Colon (tissue), 2 donors: ENCODE results near the gene TPP1.

Experiments
- FAIRE-seq: peaks from 2 replicates; lab custom pipeline; 2012; peaks lifted over from hg19 to GRCh38; lab: Jason Lieb, UNC
- donor health status: control.
- donor health status: control.

TPP1 gene

DNA sequence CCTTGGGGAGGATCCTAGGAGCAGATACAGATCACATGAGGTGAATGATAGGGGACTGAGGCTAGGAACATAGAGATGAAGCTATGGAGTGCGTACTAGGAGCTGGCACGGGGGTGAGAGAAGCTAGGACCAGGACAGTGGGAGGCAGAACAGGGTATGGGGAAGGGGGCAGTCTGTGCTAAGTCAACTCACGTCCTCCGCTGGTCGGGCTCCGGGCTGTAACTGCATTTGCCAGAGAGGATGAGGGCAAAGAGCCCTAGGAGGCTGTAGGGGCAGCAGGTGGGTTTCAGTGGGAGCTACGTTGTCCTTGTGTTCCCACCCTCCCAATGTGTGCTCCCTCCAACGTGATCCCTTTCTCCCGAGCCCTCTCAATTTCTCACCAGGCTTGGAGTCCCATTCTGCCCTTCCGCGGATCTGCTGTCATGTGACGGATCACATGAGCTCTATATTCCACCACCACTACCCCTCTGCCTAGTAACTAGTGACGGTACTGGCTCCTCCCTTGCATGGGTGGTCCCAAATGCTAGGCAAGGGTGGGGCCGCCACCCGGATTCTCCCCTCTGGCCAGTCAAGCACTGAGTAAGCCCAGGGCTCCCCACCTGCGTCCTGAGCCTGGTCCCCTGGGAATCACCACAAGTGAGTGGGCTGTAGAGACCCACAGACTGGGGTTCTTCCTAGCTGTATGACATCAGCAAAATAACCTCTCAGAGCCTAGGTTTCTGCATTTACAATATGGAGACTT, at the start of gene TPP1:
Gene TPP1, minus strand, starts transcription at position 419 of the 742 bp plus-strand sequence. Its CDS starts 22 bp downstream, at position 397.
- FAIRE-seq: peak; percentile 5

DNA sequence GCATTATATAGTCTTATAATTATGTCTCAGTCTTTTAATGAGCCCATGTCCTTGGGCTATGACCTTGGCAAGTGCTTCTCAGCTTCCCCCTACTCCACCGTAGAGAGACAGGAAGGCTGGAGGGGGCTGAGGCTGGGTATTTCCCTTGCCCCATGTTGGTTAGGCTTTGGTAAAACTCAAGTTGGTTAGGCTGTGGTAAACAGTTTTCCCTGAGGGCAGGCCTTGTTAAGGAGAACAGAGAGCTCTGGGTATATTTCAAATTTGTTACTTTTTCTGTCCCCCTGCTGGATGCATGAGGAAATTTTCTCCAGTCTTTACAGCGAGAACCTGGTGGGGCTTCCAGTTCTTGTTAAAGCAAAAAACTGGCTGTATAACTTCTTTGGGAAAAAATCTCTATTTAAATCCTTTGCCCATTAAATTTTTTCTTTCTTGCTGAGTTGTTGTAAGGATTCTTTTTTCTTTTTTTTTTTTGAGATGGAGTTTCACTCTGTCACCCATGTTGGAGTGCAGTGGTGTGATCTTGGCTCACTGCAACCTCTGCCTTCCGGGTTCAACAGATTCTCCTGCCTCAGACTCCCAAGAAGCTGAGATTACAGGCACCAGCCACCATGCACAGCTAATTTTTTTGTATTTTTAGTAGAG, 48.6 kb upstream of the TPP1 start:
- no peak for FAIRE-seq

DNA sequence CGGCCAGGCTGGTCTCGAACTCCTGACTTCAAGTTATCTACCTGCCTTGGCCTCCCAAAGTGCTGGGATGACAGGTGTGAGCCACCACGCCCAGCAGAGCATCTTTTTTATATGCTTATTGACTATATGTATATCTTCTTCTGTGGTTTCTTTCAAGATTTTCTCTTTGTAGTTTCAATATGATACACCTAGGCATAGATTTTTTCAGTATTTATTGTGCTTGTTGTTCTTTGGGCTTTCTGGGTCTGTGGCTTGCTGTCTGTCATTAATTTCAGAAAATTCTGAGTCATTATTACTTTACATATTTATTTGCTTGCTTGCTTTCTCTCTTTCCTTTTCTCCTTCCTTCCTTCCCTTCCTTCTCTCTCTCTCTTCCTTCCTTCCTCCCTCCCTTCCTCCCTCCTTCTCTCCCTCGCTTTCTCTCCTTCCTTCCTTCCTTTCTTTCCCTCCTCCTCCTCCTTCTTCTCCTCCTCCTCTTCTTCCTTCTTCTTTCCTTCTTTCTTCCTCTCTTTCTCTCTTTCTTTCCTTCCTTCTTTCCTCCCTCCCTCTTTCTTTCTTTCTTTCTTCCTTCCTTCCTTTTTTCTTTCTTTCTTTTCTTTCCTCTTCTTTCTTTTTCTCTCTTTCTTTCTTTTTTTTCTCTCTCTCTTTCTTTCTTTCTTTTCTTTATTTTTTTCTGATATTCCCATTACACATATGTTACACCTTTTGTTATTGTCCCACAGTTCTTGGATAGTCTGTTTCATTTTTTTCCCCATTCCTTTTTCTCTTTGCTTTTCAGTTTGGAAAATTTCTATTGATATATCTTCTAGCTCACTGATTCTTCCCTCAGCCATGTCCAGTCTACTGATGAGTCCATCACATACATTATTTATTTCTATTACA, 47.3 kb upstream of the TPP1 start:
- no peak for FAIRE-seq

DNA sequence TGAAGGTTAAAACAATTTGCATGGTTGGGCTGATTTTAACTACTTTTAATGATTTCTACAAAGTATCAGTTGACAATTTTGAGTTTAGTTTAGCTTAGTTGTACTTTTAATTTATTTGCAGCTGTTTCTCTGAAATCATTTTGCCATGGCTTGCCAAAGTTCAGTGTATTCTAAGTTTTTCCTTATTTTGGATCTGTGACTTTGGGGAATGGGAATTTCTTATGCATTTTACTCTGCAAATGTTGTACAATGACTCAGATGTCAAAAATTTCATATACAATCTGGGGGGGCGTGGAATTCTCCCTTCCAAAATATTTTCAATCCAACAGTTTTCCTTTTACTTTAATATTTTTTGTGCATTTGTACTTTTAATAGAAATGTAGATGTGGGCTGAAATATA, 45.3 kb upstream of the TPP1 start:
- FAIRE-seq: no peak

DNA sequence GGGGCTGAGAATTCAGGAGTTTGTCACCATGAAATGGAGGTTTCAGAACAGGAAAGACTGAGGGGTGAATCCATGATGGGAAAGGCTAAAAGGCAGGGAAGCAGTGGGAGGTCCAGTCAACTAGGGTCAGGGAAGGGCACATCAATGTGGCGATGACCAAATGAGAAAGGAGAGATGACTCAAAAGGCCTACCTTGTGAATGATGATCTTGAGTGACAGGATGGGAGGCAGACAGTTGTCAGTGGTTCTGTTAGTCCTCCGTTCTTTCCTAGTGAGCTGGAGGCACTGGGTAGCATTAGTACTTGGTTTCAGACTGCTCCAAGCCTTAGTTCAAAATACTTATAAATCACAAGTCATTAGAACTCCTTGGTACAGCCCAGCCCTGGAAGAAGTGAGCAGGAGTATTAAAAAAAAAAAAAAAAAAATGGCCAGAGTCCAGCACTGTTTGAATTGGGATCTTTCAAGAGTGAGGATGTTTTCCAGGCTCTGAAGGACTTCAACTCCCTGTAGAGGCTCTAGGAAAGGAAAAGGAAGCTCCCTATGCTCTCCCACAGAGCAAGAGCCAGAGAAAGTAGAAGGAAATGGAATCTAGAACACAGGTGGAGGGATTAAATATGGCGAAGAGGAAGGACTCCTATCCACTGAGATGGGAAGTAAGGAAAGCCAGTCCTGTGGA, 44.7 kb upstream of the TPP1 start:
- FAIRE-seq: no peak

DNA sequence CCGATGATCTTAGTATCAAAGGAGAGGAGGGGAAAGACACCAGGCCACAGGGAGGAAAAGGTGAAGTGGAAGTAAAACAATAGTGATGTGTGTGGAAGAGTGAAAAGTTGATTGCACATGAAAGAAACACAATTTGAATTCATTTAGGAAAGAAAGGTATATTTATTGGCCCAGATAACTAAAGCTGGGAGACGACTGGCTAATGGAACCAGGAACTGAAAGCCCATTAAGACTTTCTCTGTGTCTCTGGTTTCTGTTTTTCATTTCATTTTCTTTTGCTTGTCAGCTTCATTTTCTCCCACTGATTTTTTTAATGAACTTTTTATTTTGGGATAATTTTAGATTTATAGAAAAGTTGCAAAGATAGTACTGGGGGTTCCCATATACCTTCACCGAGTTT, 41.5 kb upstream of the TPP1 start:
- FAIRE-seq: no peak

DNA sequence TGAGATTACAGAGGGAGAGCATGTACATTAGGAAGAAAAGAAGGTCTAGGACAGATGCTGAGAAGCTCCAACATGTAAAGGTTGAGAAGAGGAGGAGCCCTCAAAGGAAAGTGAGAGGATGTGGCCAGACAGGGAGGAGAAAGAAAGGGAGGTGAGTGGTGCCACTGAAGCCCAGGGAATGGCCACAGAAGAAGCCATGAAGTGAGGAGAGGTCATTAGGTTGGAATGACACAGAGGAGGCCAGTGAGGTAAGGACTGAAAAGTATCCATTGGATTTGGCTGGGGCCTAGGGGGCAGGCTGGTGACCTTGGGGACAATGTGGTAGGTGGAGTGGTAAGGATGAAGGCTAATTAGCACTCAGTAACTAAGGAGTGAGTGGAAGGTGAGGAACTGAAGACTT, 39.4 kb upstream of the TPP1 start:
- no peak for FAIRE-seq

DNA sequence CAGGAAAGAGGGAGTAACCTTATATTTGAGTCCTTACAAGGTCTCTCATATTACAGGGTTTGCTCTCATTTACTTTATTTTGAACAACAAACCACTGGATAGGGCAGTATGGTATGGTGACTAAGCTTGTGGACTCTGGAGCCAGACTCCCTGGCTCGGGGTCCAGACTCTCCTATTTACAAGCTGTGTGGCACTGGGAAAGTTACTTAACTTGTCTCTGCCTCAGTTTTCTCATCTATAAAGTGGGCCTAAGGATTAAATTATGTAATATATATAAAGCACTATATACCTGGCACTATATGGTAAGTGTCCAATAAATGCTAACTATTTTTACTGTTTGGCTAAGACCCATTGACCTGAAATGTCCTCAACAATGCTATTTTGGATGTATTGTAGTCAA, 38.1 kb upstream of the TPP1 start:
- FAIRE-seq: no peak

DNA sequence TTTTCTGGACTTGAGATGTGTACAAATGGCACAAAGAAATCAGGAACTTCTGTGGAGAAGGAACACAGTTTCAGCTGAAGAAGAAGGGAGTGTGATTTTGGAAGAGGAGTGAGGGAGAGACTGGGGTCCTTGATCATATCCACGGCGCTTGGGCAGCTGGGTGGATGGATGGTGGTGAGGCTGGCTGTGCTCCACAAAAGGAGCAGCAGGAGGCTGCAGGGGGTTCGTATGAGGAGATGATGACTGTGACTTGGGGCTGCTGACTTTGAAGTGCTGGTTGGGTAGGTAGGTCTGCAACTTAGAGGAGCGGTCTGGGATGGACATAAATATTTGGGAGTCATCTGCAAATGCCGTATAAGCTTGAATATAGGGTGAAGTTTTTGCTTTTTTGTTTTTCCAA, 37.7 kb upstream of the TPP1 start:
- no peak for FAIRE-seq

DNA sequence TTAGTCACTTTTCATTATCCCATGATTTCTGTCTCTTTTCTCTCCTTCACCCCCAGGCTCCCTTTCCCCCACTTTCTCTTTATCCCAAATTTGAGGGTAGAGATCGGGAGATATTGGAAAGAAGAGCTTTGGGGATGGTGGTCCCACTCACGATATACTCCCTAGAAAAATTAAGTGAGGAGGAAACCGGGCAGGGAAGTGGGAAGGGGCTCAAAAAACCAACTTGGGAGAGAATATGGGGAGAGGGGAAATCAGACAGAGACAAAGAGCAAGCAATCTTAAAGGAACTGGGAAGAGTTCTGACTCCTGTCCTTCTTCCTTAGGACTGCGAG, 37.3 kb upstream of the TPP1 start:
- no peak for FAIRE-seq

DNA sequence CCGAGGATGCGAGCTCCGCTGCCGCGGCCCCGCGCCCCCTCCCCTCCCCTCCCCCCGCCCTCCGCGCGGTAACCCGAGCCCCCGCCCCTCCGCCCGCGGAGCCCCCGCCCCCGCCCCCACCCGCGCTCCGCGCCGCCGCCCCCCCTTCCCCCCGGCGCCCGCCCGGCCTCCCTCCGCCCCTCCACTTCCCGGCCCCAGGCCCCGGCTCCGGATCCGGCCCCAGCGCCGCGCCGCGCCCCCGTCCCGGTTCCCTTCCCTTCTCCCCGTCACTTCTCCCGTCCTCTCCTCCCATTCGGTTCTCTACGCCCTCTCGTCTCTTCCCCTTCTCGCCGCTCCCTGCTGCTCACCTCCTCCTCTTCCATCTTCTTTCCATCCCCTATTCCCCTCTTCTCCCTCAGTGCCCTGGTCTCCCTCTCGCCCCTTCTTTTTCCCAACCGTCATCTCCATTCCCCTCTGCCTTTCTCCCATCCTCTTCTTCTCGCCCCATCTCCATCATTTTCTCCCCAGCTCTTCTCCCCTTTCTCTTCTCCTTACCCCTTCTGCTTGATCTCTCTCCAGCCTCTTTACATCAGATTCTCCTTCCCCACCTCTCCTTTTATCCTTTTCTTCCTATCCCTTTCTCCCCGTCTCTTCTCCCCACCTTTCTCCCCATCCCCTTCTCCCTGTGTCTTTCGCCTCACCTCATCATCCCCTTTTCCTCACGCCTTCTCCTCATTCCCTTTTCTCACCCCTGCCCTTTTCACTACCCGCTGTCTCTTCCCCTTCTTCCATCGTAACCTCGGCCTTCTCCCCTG, 36.8 kb upstream of the TPP1 start, which contains the start of gene DCHS1:
Gene DCHS1, minus strand, starts transcription at position 20 of the 794 bp plus-strand sequence. CDS start 14,196 bp downstream, outside the sequence.
- FAIRE-seq: no peak

DNA sequence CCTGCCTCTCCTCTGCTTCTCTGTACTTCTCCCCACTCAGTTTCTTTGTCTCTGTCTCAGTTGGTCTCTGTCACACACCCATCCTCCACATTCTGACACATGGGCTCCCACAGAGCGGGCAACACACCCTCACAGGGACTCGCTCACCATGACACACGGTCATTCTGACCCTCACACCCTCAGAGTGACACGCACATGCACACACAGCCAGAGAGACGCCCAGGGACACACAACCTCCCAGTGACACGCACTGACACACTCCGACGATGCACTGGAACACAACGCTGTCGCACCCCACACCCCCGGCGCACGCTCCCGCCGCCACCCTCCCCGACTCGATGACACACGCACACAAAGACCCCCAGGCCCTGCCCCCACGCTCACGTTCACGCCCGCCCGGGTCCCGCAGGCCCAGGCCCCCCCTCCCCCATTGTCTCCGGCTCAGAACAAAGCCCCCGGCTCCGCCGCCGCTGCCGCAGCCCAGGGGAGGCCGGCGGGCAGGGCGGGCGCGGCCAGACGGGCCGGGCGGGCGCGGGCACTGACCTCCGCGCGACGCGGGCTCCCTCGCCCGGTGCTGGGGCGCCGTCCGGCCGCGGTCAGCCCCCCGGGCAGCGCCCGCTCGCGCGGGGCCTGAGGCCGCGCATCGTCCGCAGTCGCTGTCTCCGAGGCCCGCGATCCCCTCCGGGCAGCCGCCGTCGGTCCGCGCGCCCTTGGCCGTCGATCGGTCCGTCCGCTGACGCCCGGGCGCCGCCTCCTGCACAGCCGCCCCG, 36.0 kb upstream of the TPP1 start:
- FAIRE-seq: no peak

DNA sequence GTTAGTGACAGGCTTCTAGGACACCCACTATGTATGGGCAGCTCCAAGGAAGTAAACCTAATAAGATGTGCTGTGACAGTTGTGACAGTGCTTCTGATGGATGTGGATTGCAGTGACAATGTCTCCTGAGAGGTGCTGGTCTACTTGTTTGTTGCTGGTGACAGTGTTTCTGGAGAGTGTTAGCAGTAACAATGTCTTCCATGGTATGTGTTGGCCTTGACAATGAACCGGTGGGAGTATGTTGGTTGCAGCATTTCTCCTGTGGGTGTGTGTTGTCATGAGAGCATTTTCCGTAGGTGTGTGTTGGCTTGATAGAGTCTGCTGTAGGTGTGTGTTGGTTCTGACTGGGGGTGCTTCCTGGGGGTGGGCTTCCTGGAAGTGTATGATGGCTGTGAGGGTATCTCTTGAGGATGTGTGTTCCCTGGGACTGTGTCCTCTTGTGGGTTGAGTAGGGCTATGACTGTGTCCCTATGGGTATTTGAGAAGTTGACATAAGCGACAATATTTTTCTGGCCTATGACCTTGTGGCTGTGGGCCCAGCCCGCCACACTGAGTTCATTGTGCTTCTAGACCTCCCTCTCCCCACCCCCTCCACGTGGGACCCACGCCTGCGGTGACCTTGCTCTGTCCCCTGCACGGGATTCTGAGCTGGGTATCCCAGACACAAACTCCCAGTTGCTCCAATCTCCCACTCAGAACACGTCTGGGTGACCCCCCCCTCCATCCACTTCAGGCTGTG, 35.2 kb upstream of the TPP1 start:
- no peak for FAIRE-seq

DNA sequence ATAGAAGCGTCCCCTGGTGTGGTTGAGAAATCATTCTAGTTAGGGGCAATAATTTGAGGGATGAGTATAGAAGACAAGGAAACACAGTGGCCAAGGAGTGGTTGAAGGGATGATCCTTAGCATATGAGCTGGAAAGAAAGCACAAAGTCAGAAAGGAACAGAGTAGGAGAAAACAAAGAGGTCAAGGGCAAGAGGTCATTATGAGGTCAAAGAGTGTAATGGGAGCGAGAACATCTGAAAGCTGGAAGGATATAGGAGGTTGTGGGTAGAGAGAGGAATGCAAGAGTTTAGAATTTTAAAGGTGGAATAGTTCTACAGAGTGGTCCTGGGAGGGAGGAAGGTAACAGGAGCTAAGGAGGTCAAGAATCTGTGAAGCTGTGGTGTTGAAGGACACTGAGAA, 34.4 kb upstream of the TPP1 start:
- FAIRE-seq: no peak

DNA sequence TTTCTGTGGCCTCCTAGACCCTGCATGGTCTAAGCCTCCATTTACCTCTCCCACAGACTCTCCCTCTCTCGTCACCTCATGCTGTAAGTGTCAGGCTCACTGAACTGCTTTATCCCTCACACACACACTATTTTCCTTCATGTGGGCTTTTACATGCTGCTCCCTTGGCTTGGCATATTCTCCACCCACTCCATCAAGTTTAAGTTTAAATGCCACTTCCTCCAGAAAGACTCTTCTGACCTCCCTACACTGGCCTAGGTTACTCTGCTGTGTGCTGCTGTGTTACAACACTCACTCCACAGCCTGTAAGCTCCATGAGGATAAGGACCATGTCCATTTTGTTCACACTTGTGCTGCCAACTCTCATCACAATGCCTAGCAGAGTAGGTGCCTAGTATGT, 33.9 kb upstream of the TPP1 start:
- no peak for FAIRE-seq

DNA sequence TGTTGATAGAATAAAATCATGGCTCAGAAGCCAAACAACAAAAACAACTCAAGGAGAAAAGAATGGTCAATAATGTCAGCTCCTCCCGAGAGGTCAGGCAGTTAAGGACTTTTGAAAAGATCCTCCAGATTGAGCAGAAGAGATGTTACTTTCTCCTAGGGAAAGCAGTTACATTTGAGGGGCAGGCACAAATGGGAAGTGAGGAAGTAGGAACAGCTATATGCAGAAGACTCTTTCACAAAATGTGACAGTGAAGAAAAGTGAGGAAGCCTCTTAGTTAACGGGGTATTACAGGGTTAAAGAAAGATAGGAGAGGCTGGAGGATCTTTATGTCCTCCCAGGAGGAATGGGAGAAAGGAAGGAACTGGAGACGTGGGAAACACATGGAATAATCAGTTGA, 33.0 kb upstream of the TPP1 start:
- FAIRE-seq: no peak

DNA sequence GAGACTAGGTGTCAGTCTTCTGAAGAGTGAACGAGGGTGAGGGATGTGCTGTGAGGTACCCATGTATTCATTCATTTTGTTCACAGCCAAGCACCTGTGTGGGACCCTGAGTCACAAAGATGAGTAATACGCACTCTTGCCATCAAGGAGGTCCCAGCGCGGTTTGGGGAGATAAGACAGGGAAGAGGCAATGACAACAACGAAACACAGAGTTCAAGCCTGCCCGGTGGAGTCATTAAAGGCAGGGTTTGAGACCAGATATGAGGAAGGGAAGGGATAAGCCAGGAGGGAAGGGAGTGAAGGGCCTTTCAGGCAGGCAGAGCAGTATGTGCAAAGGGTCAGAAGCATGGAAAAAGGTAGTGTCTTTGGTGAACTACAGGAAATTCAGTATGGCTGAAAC, 31.8 kb upstream of the TPP1 start:
- FAIRE-seq: no peak

DNA sequence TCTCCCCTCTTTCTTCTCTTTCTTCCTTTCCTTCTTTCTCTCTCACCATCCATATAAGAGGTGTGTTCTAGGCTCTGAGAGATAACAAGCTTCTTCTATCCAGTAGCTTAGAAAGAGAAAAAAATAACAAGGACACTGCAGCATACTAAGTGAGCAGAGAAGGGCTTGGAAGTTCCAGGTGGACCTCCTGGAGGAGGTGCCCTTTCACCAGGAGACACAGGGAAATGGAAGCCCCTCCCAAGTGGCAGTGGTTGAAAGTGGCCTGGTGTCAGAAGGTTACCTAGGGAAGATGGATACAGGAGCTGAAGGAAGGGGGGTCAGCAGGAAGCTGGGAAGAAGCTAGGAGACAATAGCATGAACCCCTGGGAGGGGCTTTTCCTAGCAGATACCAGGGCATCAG, 30.9 kb upstream of the TPP1 start:
- FAIRE-seq: no peak

DNA sequence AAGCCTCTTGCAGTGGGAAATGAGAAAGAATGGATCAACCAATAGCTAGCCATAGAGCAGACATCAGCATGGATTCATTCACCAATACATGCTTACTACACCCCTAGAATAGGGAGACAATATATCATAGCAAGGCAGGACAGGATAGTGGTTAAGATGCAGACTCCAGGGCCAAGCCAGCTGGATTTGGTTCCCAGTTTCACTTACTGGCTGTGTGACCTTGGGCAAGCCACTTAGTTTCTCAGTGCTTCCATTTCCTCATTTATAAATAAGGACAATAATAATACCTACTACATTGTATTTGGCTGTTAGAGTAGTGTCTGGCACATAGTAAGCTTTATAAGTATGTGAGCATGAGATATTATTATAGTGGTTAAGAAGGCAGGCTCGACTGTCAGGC, 29.3 kb upstream of the TPP1 start:
- FAIRE-seq: no peak

DNA sequence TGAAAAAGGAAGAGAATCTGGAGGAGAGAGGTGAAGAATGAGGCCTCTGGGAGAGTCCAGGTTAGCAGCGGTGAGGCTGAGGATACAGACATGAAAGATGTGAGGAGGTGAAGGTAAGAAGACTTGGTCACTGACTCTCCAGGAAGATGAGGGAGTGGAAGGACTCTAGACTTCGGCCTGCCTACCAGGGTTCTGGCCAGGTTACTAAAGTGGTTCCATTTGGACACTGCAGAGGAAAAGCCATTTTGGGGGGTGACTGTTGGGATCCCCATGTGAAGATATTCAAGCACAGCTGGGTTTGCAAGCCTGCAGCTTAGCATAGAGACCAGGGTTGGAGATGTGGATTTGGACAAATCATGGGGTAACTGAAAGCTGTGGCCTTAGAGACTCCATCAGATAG, 28.6 kb upstream of the TPP1 start:
- FAIRE-seq: no peak
